Small intestine (tissue), 7 donors: Measurements from ENCODE around the gene CPLANE1. TPM values are rescaled to one million over a fixed set of nuclear protein-coding genes. Genes with fewer than 3 reads are reported as not detected.
"Not testable (repeated sequence)": the region's sequence is repeated elsewhere in the genome, so short reads cannot be mapped to it uniquely, and the experiment has no call there.

ENCODE experiments used
- DNase-seq, 2 donors: peaks; one replicate each; pipeline versions ENCODE4 v3.0.0 to v3.0.0-alpha.2; 2013
- FAIRE-seq: peaks from 2 replicates; lab custom pipeline; 2012; peaks lifted over from hg19 to GRCh38; lab: Jason Lieb, UNC
- H3K27ac ChIP-seq, 3 donors: one replicate each; pipeline ENCODE4 v1.5.1; 2013; ENCODE audit warnings: low read length in 2 of 3, mild to moderate bottlenecking in 2 of 3, control low read depth in 1 of 3, inconsistent platforms in 1 of 3, low read depth in 1 of 3, moderate library complexity in 1 of 3
- H3K27me3 ChIP-seq, 3 donors: one replicate each; pipeline ENCODE4 v1.6.1; 2013; ENCODE audit warnings: low read length in 3 of 3, inconsistent platforms in 1 of 3; ENCODE audit not compliant: control insufficient read depth in 3 of 3, insufficient read depth in 3 of 3
- H3K36me3 ChIP-seq, 3 donors: one replicate each; pipeline ENCODE4 v1.6.1; 2013; ENCODE audit warnings: low read length in 3 of 3, inconsistent platforms in 1 of 3, low read depth in 1 of 3, mild to moderate bottlenecking in 1 of 3, moderate library complexity in 1 of 3; ENCODE audit not compliant: control insufficient read depth in 3 of 3, insufficient read depth in 2 of 3
- H3K4me1 ChIP-seq, 3 donors: one replicate each; pipeline ENCODE4 v1.6.1; 2013; ENCODE audit warnings: low read length in 2 of 3, inconsistent platforms in 1 of 3, low read depth in 1 of 3, mild to moderate bottlenecking in 1 of 3, moderate library complexity in 1 of 3; ENCODE audit not compliant: control insufficient read depth in 3 of 3, insufficient read depth in 2 of 3
- H3K4me3 ChIP-seq, 3 donors: one replicate each; pipeline ENCODE4 v1.5.1; 2013; ENCODE audit warnings: low read length in 3 of 3, control low read depth in 1 of 3, inconsistent platforms in 1 of 3, low read depth in 1 of 3, mild to moderate bottlenecking in 1 of 3, moderate library complexity in 1 of 3
- H3K9me3 ChIP-seq, 2 donors: one replicate each; pipeline ENCODE4 v1.6.1; 2013; ENCODE audit warnings: low read depth in 1 of 2, low read length in 1 of 2; ENCODE audit not compliant: control insufficient read depth in 2 of 2, insufficient read depth in 1 of 2
- WGBS, 3 donors: extraction: QIAGEN DNeasy Blood & Tissue Kit; methylation state at CpG; one replicate each; pipeline ENCODE4 v1.1.7; 2013; 5-methylcytosine and 5-hydroxymethylcytosine counted together
- polyA plus RNA-seq, 4 donors: library from polyadenylated mRNA; stranded (reverse) in 3 of 4; unstranded in 1 of 4; fragments of 200-250 nt in 3 of 4; fragments of 120-200 nt in 1 of 4; gene quantifications; one replicate each; pipeline versions ENCODE4 v1.2.1 to v1.2.3, GENCODE V29; 2013
- donor health status: healthy with polysubstance abuse.
- donor health status: control.
- donor health status: control.
- donor health status: Bipolar disorder and iron deficiency.
- donor health status: healthy.

The CPLANE1 gene
- polyA plus RNA-seq, 4 donors, result 0.22 to 10.5 (median 0.81) TPM

GRCh38 chr5:37251665-37252064, 2.5 kb upstream of the CPLANE1 start:
- H3K4me3 ChIP-seq, result no peak overlapping the region
- H3K27ac ChIP-seq, result no peak overlapping the region
- FAIRE-seq (no peak), DNase-seq (no peak)
- H3K36me3 ChIP-seq, result no peaks in the 10 kb centered on the region
- H3K4me1 ChIP-seq, result no peaks in the 10 kb centered on the region
- peaks cover 0 to 8% of the 10 kb centered on the region in 2 donors for H3K9me3 ChIP-seq
- no peaks in the 10 kb centered on the region for H3K27me3 ChIP-seq

GRCh38 chr5:37249815-37250164, 614 bp upstream of the CPLANE1 start:
- FAIRE-seq (no peak), DNase-seq (no peak)
- Histone ChIP-seq H3K36me3 (peaks cover 0 to 3% (median 0%) of the 10 kb centered on the region in 3 donors), H3K27ac (peak overlapping the region in 2 of 3 donors; percentile 60 to 90), H3K9me3 (peaks cover 0 to 8% of the 10 kb centered on the region in 2 donors), H3K27me3 (no peaks in the 10 kb centered on the region), H3K4me1 (no peaks in the 10 kb centered on the region), H3K4me3 (peak overlapping the region; percentile 75 to 97 (median 94))
- WGBS, 3 donors, result 71 to 75% (median 73%) methylated on average over 10 of the region's 10 CpGs

- Histone ChIP-seq H3K4me1 (no peaks in the 10 kb centered on the region), H3K4me3 (peak overlapping the region; percentile 75 to 97 (median 94)), H3K9me3 (no peaks in the 10 kb centered on the region), H3K27ac (peak overlapping the region; percentile 37 to 92 (median 90)), H3K27me3 (no peaks in the 10 kb centered on the region), H3K36me3 (peaks cover 0 to 8% (median 0%) of the 10 kb centered on the region in 3 donors)
- WGBS, 3 donors, result 4 to 9% (median 7%) methylated on average over 19 of the region's 19 CpGs
- DNase-seq (no peak), FAIRE-seq (no peak)
Measured at GRCh38 chr5:37248421-37248969, 681 bp downstream of the CPLANE1 start.

DNA sequence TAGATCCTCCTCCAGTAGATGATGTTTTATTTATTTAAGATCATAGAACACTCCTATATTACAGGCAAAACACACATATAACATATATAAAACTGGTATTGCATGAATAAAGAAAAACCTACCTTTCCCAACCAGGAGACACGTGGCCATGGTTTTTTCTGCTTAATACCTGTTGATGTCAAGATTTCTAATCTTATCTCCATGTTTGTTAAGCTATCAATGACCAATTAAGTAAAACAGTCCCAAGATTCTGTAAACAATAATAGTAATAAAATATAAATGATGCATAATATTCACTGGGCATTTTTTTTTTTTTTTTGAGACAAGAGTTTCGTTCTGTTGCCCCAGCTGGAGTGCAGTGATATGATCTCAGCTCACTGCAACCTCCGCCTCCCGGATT, 1.7 kb downstream of the CPLANE1 start:
- no peak overlapping the region for H3K4me3 ChIP-seq
- no peak for DNase-seq
- H3K9me3 ChIP-seq, result no peaks in the 10 kb centered on the region
- H3K4me1 ChIP-seq, result no peaks in the 10 kb centered on the region
- FAIRE-seq, result no peak
- H3K36me3 ChIP-seq, result peaks cover 0 to 12% (median 0%) of the 10 kb centered on the region in 3 donors
- no peak overlapping the region for H3K27ac ChIP-seq
- 77 to 83% (median 81%) methylated on average over 4 of the region's 4 CpGs for WGBS, 3 donors
- H3K27me3 ChIP-seq, result no peaks in the 10 kb centered on the region

DNA sequence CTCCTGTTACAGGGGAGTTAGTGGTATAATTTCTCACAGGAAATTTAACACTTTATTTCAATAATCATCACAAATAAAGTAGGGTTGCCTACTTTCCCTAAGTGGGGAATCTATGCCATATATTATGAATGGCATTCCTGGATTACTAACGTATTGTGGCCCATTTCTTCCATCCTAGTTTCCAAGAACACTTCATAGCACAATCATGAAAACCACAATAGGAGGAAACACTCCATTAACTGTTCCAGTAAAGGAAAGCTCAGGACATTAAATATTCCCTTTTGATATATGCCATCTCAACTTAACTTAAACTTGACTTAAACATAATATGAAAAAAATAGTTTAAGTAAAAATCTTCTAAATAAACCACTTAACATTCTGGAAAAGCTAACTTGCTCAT, 2.1 kb downstream of the CPLANE1 start:
- Histone ChIP-seq H3K36me3 (peaks cover 0 to 12% (median 0%) of the 10 kb centered on the region in 3 donors), H3K4me3 (no peak overlapping the region), H3K4me1 (no peaks in the 10 kb centered on the region), H3K9me3 (no peaks in the 10 kb centered on the region), H3K27me3 (no peaks in the 10 kb centered on the region), H3K27ac (no peak overlapping the region)
- FAIRE-seq (no peak), DNase-seq (no peak)
- 67 to 92% (median 82%) methylated on average over 1 of the region's 1 CpG for WGBS, 3 donors

GRCh38 chr5:37234288-37234687, 14.9 kb downstream of the CPLANE1 start:
- Histone ChIP-seq H3K27me3 (no peaks in the 10 kb centered on the region), H3K9me3 (peaks cover 0 to 14% of the 10 kb centered on the region in 2 donors), H3K4me3 (no peak overlapping the region), H3K36me3 (peaks cover 0 to 36% (median 3%) of the 10 kb centered on the region in 3 donors), H3K27ac (no peak overlapping the region), H3K4me1 (no peaks in the 10 kb centered on the region)
- 95 to 98% (median 97%) methylated on average over 2 of the region's 2 CpGs for WGBS, 3 donors
- no peak for FAIRE-seq
- no peak for DNase-seq

DNA sequence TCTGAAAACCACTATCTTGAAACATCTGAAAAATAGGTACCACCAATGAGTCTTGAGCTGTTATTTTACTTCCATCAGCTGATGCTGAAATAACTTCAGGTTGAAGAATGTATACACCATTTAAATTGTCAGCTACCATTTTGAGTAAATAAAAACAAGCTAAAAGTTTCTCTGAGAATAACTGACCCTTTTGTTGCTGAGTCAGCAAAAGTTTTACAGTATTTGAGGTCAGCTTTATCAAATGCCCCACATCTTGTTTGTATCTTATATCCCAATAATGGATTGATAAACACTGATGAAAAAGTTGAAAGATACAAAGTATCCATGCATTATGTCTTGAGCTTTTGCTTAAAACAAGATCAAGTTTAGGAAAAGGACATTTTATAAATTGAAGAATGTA, 22.8 kb downstream of the CPLANE1 start:
- FAIRE-seq (no peak), DNase-seq (no peak)
- peaks cover 0 to 21% (median 0%) of the 10 kb centered on the region in 3 donors for H3K36me3 ChIP-seq
- no peaks in the 10 kb centered on the region for H3K4me1 ChIP-seq
- no peaks in the 10 kb centered on the region for H3K27me3 ChIP-seq
- H3K4me3 ChIP-seq, result no peak overlapping the region
- H3K27ac ChIP-seq, result no peak overlapping the region
- no peaks in the 10 kb centered on the region for H3K9me3 ChIP-seq

- Histone ChIP-seq H3K4me3 (no peak overlapping the region), H3K9me3 (no peaks in the 10 kb centered on the region), H3K27me3 (no peaks in the 10 kb centered on the region), H3K4me1 (no peaks in the 10 kb centered on the region), H3K27ac (no peak overlapping the region), H3K36me3 (peaks cover 0 to 23% (median 0%) of the 10 kb centered on the region in 3 donors)
- DNase-seq, result no peak
- FAIRE-seq, result no peak
Measured at GRCh38 chr5:37222181-37222580, 27.0 kb downstream of the CPLANE1 start.

DNA sequence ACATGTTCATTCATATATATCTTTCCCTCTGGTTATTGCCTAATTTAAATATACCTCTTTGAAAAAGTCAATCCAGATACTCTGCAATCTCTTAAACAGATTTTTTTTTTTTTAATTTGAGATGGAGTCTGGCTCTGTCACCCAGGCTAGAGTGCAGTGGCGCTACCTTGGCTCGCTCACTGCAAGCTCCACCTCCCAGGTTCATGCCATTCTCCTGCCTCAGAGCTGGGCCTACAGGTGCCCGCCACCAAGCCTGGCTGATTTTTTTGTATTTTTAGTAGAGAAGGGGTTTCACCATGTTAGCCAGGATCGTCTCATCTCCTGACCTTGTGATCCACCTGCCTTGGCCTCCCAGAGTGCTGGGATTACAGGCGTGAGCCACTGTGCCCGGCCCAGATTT, 28.8 kb downstream of the CPLANE1 start:
- 95 to 96% (median 96%) methylated on average over 6 of the region's 6 CpGs for WGBS, 3 donors
- not testable (repeated sequence) for H3K9me3 ChIP-seq, DNase-seq, H3K4me3 ChIP-seq, H3K4me1 ChIP-seq, FAIRE-seq, H3K27me3 ChIP-seq, H3K27ac ChIP-seq
- H3K36me3 ChIP-seq, result peaks cover 0 to 28% (median 0%) of the 10 kb centered on the region in 3 donors
